NCI-H2171 treated with DMSO at 0.1 percent for 48 hours (cell line): ENCODE data around the gene SLC8A3.

Source experiments
- DNase-seq: peaks from one replicate; lab custom pipeline; 2025; lab: John Stamatoyannopoulos, UW

The SLC8A3 gene

GRCh38 chr14:69997849-69998248 lies 190.9 kb downstream of the SLC8A3 start:
- no peak for DNase-seq

GRCh38 chr14:69996216-69996615 lies 192.5 kb downstream of the SLC8A3 start:
- DNase-seq, result no peak
